Skin of body (tissue), 2 donors: ENCODE data around the gene AARS2. TPM values are rescaled to one million over a fixed set of nuclear protein-coding genes. Genes with fewer than 3 reads are reported as not detected.
"Not testable (repeated sequence)": the region's sequence is repeated elsewhere in the genome, so short reads cannot be mapped to it uniquely, and the experiment has no call there.

Experiments
- DNase-seq: peaks from one replicate; lab custom pipeline; 2025; lab: John Stamatoyannopoulos, UW
- total RNA-seq: library from RNA; depleted of rRNA; stranded (reverse); fragments of >200 nt; gene quantifications from one replicate; pipeline ENCODE4 v1.2.3, GENCODE V29; 2014

Gene AARS2
- total RNA-seq: 14.2 TPM

- DNase-seq: peak; percentile 67
Measured at GRCh38 chr6:44312901-44313788, at the start of gene AARS2. Gene AARS2, minus strand, starts transcription at chr6:44313347. Its CDS starts 24 bp downstream, at chr6:44313323.

GRCh38 chr6:44361947-44362346, 48.8 kb upstream of the AARS2 start:
- DNase-seq: no peak

GRCh38 chr6:44359973-44360372, 46.8 kb upstream of the AARS2 start:
- DNase-seq: no peak

GRCh38 chr6:44356487-44356886, 43.3 kb upstream of the AARS2 start:
- DNase-seq: no peak

GRCh38 chr6:44355640-44356039, 42.5 kb upstream of the AARS2 start:
- no peak for DNase-seq

GRCh38 chr6:44353336-44353735, 40.2 kb upstream of the AARS2 start:
- no peak for DNase-seq

- no peak for DNase-seq
Measured at GRCh38 chr6:44352259-44352658, 39.1 kb upstream of the AARS2 start.

GRCh38 chr6:44350650-44350994, 37.5 kb upstream of the AARS2 start:
- not testable (repeated sequence) for DNase-seq

GRCh38 chr6:44349904-44350649, 36.9 kb upstream of the AARS2 start:
- DNase-seq: no peak

GRCh38 chr6:44346818-44347217, 33.7 kb upstream of the AARS2 start:
- not testable (repeated sequence) for DNase-seq

GRCh38 chr6:44342489-44342888, 29.3 kb upstream of the AARS2 start, which contains the start of gene SPATS1:
Gene SPATS1, plus strand, starts transcription at chr6:44342650. Its CDS starts 446 bp downstream, at chr6:44343096.
- no peak for DNase-seq

GRCh38 chr6:44342052-44342451, 28.9 kb upstream of the AARS2 start:
- DNase-seq: no peak

GRCh38 chr6:44341095-44341890, 28.1 kb upstream of the AARS2 start:
- no peak for DNase-seq

GRCh38 chr6:44339763-44340625, 26.8 kb upstream of the AARS2 start:
- no peak for DNase-seq

GRCh38 chr6:44339301-44339700, 26.2 kb upstream of the AARS2 start:
- DNase-seq: no peak

- DNase-seq: peak; percentile 69
Measured at GRCh38 chr6:44338228-44339122, 25.3 kb upstream of the AARS2 start.

- no peak for DNase-seq
Measured at GRCh38 chr6:44335631-44336030, 22.5 kb upstream of the AARS2 start.

GRCh38 chr6:44333942-44334341, 20.8 kb upstream of the AARS2 start:
- no peak for DNase-seq

GRCh38 chr6:44333273-44333919, 20.2 kb upstream of the AARS2 start:
- no peak for DNase-seq
